GM21515 (cell line): ENCODE data around the gene LRTM2.

Experiments
- ATAC-seq: cut with Tn5 transposase; IDR thresholded peaks from one replicate; pipeline ENCODE4 v1.9.1; 2021; ENCODE audit not compliant: unreplicated experiment

LRTM2 gene

GRCh38 chr12:1820191-1820895 is at the start of gene LRTM2:
TSS of gene LRTM2 (plus strand) at chr12:1820565. CDS start at chr12:1828149, 7,584 bp downstream.
- no peak for ATAC-seq

GRCh38 chr12:1773937-1774655 is 46.3 kb upstream of the LRTM2 start:
- ATAC-seq, result no peak

- ATAC-seq, result no peak
Measured at GRCh38 chr12:1776170-1776921, 44.0 kb upstream of the LRTM2 start.

- no peak for ATAC-seq
Measured at GRCh38 chr12:1777798-1778197, 42.6 kb upstream of the LRTM2 start.

GRCh38 chr12:1778911-1779310 is 41.5 kb upstream of the LRTM2 start:
- no peak for ATAC-seq

- ATAC-seq, result no peak
Measured at GRCh38 chr12:1779783-1780182, 40.6 kb upstream of the LRTM2 start.

- no peak for ATAC-seq
Measured at GRCh38 chr12:1781772-1782171, 38.6 kb upstream of the LRTM2 start.

GRCh38 chr12:1782215-1782614 is 38.1 kb upstream of the LRTM2 start:
- no peak for ATAC-seq

GRCh38 chr12:1787714-1788113 is 32.7 kb upstream of the LRTM2 start:
- no peak for ATAC-seq

- ATAC-seq, result no peak
Measured at GRCh38 chr12:1790444-1790843, 29.9 kb upstream of the LRTM2 start.

- no peak for ATAC-seq
Measured at GRCh38 chr12:1791104-1791841, 29.1 kb upstream of the LRTM2 start.

GRCh38 chr12:1792406-1792805 is 28.0 kb upstream of the LRTM2 start:
- ATAC-seq, result no peak

- no peak for ATAC-seq
Measured at GRCh38 chr12:1793426-1794210, 26.7 kb upstream of the LRTM2 start.

GRCh38 chr12:1794440-1795090 is 25.8 kb upstream of the LRTM2 start:
- ATAC-seq, result no peak

- no peak for ATAC-seq
Measured at GRCh38 chr12:1795221-1795784, 25.1 kb upstream of the LRTM2 start.

- peak; percentile 88 for ATAC-seq
Measured at GRCh38 chr12:1795785-1796514, 24.4 kb upstream of the LRTM2 start.

GRCh38 chr12:1796515-1797010 is 23.8 kb upstream of the LRTM2 start:
- peak; percentile 28 for ATAC-seq

- ATAC-seq, result peak; percentile 8
Measured at GRCh38 chr12:1797011-1797901, 23.1 kb upstream of the LRTM2 start.
